ENCODE results near the gene TMEM256. TPM values are rescaled to one million over a fixed set of nuclear protein-coding genes. Genes with fewer than 3 reads are reported as not detected.

The TMEM256 gene
- polyA plus RNA-seq, 1 donor from 2014 or later = 161 TPM

DNA sequence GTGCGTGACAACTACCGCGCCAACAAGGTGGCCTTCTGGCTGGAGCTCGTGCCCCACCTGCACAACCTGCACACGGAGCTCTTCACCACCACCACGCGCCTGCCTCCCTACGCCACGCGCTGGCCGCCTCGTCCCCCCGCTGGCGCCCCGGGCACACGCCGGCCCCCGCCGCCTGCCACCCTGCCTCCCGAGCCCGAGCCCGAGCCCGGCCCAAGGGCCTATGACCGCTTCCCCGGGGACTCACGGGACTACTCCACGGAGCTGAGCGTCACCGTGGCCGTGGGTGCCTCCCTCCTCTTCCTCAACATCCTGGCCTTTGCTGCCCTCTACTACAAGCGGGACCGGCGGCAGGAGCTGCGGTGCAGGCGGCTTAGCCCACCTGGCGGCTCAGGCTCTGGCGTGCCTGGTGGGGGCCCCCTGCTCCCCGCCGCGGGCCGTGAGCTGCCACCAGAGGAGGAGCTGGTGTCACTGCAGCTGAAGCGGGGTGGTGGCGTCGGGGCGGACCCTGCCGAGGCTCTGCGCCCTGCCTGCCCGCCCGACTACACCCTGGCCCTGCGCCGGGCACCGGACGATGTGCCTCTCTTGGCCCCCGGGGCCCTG is 13.3 kb upstream of the TMEM256 start:
- Histone ChIP-seq H3K79me2 (replicated peaks; ENCODE audit: insufficient read depth, low read length) (no peaks in the 10 kb centered on the region), H3K27ac (ENCODE audit: low read length) (no peak overlapping the region), H3K9me2 (ENCODE audit: insufficient read depth, low read length) (no peaks in the 10 kb centered on the region), H3K9me3 (ENCODE audit: low read length) (no peaks in the 10 kb centered on the region), H4K20me1 (ENCODE audit: insufficient read depth) (peaks cover 4% of the 10 kb centered on the region), H3K9ac (ENCODE audit: low read length) (no peak overlapping the region), H3K36me3 (ENCODE audit: insufficient read depth, low read length) (no peaks in the 10 kb centered on the region), H3K27me3 (ENCODE audit: insufficient read depth, low read depth, low read length) (no peaks in the 10 kb centered on the region), H2AFZ (ENCODE audit: low read depth, low read length) (no peak overlapping the region), H3K4me2 (ENCODE audit: low read length) (no peak overlapping the region), H3K4me3 (ENCODE audit: low read length) (no peak overlapping the region), H3F3A (ENCODE audit: insufficient read depth, low read length, poor library complexity, severe bottlenecking) (no peaks in the 10 kb centered on the region)
- TF ChIP-seq RAD21 (conservative IDR thresholded peaks at IDR 0.05) (no peak), SMC3 (conservative IDR thresholded peaks at IDR 0.05; ENCODE audit: poor library complexity) (no peak), MXI1 (conservative IDR thresholded peaks at IDR 0.05; ENCODE audit: poor library complexity, severe bottlenecking) (no peak), TAF1 (IDR thresholded peaks at IDR 0.05; ENCODE audit: low read depth) (no peak), EZH2 (IDR thresholded peaks at IDR 0.05; ENCODE audit: borderline replicate concordance, insufficient read depth, low read length, poor library complexity, severe bottlenecking) (no peak), EP300 (conservative IDR thresholded peaks at IDR 0.05; ENCODE audit: poor library complexity, severe bottlenecking) (no peak), POLR2AphosphoS5 (IDR thresholded peaks at IDR 0.05) (no peak)
- TF ChIP-seq, protein P1, sequence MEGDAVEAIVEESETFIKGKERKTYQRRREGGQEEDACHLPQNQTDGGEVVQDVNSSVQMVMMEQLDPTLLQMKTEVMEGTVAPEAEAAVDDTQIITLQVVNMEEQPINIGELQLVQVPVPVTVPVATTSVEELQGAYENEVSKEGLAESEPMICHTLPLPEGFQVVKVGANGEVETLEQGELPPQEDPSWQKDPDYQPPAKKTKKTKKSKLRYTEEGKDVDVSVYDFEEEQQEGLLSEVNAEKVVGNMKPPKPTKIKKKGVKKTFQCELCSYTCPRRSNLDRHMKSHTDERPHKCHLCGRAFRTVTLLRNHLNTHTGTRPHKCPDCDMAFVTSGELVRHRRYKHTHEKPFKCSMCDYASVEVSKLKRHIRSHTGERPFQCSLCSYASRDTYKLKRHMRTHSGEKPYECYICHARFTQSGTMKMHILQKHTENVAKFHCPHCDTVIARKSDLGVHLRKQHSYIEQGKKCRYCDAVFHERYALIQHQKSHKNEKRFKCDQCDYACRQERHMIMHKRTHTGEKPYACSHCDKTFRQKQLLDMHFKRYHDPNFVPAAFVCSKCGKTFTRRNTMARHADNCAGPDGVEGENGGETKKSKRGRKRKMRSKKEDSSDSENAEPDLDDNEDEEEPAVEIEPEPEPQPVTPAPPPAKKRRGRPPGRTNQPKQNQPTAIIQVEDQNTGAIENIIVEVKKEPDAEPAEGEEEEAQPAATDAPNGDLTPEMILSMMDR (IDR thresholded peaks at IDR 0.05; ENCODE audit: poor library complexity, severe bottlenecking) = no peak
- TF ChIP-seq, protein P2, sequence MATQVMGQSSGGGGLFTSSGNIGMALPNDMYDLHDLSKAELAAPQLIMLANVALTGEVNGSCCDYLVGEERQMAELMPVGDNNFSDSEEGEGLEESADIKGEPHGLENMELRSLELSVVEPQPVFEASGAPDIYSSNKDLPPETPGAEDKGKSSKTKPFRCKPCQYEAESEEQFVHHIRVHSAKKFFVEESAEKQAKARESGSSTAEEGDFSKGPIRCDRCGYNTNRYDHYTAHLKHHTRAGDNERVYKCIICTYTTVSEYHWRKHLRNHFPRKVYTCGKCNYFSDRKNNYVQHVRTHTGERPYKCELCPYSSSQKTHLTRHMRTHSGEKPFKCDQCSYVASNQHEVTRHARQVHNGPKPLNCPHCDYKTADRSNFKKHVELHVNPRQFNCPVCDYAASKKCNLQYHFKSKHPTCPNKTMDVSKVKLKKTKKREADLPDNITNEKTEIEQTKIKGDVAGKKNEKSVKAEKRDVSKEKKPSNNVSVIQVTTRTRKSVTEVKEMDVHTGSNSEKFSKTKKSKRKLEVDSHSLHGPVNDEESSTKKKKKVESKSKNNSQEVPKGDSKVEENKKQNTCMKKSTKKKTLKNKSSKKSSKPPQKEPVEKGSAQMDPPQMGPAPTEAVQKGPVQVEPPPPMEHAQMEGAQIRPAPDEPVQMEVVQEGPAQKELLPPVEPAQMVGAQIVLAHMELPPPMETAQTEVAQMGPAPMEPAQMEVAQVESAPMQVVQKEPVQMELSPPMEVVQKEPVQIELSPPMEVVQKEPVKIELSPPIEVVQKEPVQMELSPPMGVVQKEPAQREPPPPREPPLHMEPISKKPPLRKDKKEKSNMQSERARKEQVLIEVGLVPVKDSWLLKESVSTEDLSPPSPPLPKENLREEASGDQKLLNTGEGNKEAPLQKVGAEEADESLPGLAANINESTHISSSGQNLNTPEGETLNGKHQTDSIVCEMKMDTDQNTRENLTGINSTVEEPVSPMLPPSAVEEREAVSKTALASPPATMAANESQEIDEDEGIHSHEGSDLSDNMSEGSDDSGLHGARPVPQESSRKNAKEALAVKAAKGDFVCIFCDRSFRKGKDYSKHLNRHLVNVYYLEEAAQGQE (IDR thresholded peaks at IDR 0.05; ENCODE audit: borderline replicate concordance) = no peak

DNA sequence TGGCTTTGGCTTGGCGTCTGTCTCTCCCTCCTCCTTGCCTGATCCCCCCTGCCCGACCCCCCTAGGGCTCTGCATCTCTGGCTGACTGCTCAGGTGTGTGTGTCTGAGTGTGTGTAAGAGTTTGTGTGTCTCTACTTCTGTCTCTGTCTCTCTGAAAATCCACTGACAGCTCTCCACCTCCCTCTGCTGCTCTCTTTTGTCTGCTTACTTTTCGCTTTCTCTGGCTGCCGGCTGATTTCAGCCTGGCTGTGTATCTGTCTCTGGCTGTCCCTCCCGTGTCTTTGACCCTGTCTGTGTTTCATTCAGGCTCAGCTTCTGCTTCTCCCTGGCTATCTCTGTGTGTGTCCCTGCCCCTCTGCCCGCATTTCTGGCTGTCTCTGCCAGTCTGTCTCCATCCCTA is 12.4 kb upstream of the TMEM256 start:
- peaks cover 4% of the 10 kb centered on the region for H4K20me1 ChIP-seq (ENCODE audit: insufficient read depth)
- no peak overlapping the region for H3K4me2 ChIP-seq (ENCODE audit: low read length)
- TF ChIP-seq POLR2AphosphoS5 (IDR thresholded peaks at IDR 0.05) (no peak), SMC3 (conservative IDR thresholded peaks at IDR 0.05; ENCODE audit: poor library complexity) (no peak), RAD21 (conservative IDR thresholded peaks at IDR 0.05) (no peak)
- TF ChIP-seq, protein P2 (IDR thresholded peaks at IDR 0.05; ENCODE audit: borderline replicate concordance) = no peak
- no peaks in the 10 kb centered on the region for H3K36me3 ChIP-seq (ENCODE audit: insufficient read depth, low read length)
- no peaks in the 10 kb centered on the region for H3K27me3 ChIP-seq (ENCODE audit: insufficient read depth, low read depth, low read length)
- no peaks in the 10 kb centered on the region for H3K9me3 ChIP-seq (ENCODE audit: low read length)
- H3K4me3 ChIP-seq (ENCODE audit: low read length) = no peak overlapping the region
- H3K27ac ChIP-seq (ENCODE audit: low read length) = no peak overlapping the region
- H2AFZ ChIP-seq (ENCODE audit: low read depth, low read length) = no peak overlapping the region
- H3K9ac ChIP-seq (ENCODE audit: low read length) = no peak overlapping the region
- no peaks in the 10 kb centered on the region for H3K9me2 ChIP-seq (ENCODE audit: insufficient read depth, low read length)
- H3K79me2 ChIP-seq (replicated peaks; ENCODE audit: insufficient read depth, low read length) = no peaks in the 10 kb centered on the region
- no peaks in the 10 kb centered on the region for H3F3A ChIP-seq (ENCODE audit: insufficient read depth, low read length, poor library complexity, severe bottlenecking)
